ENCODE measurements around the gene GABBR2.

Gene GABBR2

DNA sequence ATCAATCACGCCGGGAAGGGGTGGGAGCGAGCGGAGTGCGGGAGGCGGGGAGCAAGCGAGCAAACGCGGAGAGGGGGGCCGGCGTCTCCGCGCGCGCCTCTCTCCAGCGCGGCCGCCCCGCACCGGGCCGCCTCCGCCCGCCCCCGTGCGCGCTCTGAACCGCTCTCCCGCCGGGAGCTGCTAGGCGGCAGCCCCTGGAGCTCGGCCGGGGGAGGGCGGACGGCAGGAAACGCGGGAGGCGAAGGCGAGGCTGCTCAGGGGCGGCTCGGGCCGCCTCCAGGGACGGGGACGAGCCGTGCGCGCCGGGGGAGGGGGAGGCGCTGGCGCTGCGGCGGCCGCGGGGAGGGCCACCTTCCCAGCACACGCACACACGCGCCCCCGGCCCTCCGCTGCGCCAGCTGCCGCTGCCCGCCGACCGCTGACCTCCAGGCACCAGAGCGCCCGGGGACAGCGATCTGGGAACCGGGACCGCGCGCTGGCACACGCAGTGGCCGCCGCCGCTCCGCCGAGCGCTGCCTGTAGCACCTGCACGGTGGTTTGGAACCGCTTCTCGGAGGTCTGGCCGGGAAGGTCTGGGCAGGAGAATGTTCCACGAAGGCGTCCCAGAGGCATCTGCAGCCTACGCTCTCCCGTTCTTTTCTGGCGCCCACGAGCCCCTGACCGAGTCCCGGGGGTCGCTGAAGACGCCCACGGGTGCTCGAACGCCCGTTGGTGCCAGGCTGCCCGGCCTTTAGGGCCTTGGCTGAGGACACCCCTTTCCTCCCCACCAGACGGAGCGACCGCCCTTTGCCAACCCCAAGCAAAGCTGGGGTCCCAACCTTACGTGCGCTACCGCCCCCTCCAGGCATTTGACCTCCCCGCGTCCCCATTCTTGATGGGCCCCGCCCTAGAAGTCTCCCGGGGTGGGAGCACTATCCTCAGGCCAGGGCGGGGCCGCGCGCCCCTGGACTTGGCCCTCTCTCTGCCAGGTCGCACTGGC, at the start of gene GABBR2:
Gene GABBR2, minus strand, starts transcription at position 3 of the 979 bp plus-strand sequence. CDS start 198 bp downstream, outside the sequence.
- DNase-seq (no peak), ATAC-seq (no peak)

DNA sequence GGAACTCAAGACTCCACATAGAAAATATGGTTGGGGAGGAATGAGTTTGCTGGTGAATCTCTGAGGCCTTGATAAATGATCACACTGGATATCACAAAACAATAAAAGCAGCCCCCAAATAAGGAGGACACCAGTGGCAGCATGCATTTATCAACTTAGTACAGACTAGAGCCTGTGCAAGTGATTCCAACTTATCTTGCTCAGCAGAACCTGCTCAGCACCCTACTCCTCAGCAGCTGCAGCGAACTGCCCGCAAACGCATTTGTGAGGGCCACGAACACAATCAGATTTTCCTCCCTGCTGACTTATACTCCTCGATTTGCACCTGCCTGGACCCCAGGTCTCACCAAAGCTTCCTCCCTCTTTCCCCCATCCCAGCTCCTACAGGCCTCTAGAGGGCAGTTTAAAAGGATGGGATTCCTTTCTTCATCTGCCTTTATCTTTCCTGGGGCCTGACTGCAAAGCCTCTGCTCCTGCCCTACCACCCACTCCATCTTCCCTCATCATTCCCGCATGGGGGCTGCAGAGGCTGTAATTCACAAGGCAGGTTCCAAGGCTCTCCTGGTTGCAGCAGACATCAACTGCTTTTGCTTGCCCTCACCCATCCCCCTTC, 46.4 kb upstream of the GABBR2 start:
- ATAC-seq: no peak
- DNase-seq: no peak

DNA sequence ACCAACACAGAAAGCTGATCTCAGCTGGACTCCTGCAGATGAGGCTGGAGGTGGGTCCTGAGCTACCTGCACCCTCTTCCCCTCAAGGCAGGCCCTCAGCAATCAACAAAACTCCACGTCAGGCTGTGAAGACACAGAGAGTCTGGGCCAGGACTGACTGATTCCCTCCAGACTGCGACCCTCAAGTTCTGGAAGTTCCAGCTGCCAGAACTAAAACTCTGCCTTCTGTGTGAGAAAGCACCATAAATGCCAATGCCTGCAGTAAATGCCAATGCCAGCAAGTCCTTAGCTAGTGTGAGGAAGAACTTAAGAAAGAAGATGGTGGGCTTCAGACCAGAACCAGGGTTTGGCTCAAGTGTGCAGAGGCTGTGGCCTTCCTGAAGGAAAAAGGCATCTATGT, 42.5 kb upstream of the GABBR2 start:
- ATAC-seq: no peak
- DNase-seq: no peak

DNA sequence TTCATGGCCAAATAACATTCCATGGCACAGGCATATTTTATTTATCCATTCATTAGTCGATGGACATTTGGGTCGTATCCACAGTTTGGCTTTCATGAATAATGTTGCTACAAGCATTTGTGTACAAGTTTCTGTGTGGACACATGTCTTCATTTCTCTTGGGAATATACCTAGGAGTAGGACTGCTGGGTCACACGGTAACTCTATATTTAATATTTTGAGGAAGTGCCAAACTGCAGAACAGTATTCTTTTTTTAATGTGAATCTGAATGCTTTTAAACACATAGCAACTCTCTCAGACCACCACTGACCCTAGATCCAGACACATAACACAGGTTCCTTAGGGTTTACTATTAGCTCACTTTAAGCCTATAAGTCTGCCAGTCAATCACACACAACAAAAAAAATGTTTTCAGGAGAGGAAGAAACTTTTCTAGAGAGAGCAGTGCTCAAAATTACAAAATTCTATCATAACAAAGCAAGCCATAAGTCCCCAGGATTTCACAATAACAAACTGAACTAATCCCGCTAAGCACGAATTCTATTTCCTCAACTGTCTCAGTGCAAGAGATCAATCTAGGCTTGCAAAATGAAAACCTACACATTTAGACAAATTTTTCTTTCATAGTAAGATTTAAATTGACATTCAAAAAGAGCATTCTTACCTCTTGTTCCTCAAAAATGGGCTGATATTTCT, 41.8 kb upstream of the GABBR2 start:
- no peak for DNase-seq
- no peak for ATAC-seq

DNA sequence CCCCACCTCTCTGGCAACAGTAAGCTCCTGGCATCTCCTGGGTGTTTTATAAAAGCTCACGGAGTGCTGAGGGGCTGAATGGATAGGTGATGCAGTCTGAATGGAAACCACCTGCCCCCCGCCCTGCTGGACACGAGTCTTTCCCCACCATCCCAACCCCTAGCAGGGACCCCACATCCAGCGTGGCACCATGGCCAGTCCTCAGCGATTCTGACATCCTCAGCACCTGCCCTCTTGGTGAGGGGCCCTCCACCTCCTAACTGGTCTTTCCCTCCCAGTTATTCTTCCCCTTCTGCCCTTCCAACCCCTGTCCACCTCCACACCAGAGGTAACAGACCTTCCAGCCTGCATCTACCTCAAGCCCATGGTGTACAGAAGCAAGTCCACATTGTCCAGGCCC, 38.7 kb upstream of the GABBR2 start:
- ATAC-seq: no peak
- no peak for DNase-seq

DNA sequence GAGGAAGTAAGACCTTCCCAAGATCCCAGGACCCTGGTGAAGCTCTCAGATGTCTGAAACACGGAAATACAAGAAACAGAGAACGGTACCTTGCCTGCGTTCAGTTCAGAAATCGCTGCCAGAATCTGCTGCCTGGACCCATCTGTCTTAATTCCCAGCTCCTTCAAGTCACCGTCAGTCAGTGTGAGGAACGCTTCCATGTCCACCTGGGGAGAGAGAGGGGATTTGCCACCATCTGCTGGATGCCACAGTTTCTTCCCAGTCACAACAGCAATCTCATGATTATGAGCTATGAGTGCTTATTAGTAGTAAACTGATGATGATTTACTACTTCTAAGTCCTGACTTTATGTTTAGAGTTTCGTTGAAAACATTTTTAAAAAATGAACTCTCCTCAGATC, 36.7 kb upstream of the GABBR2 start:
- no peak for ATAC-seq
- no peak for DNase-seq

DNA sequence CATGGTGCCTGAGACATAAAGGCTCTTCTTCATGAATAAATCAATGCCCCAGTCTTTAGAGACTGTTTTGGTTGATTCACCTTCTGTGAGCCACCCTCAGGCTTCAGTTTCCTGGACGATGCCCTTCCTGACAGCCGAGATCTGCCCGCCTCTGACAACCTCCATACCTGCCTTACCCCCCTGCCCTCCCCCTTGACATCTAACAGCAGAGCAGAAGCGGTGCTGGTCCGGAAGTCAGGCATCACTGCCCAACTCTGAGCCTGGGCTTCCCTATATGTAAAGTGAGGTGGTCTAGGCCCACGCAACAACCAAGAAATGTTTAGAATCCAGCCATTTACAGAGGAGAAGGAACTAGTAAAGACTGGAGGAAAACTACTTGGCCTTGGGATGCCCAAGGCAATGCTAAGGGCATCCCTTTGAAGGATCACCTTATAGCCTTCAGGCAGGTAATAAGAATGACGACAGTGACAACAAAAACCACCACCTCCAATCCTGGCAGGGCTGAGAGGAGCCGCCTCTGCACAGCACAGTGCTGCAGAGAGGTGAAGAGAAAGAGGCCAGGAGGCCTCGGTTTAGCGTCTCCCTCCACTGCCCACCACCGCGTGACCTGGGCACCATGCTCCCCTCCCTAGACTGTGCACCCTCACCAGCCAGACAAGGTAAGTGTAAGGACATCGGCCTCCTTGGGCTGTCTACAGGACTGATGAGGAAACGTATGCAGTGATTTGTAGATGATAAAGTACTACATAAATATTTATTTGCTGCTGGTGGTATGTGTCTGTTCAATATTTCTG, 35.3 kb upstream of the GABBR2 start:
- DNase-seq (no peak), ATAC-seq (no peak)

DNA sequence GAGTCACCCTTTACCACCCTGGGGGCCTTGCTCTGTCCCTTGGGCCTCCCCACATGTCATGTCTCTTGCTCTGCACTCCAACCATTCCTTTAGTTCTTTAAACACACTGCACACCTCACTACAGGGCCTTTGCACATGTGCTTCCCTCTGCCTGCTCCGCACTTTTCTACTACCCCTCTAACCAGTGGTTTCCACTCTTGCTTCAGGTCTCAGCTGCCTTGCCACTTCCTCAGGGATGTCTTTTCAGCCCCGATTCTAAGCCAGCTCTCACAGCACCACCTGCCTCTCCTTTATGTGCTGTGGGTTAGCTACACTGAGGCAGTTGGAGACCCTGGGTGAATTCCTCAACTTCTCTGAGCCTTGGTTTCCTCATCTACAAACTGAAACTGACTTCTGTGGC, 34.6 kb upstream of the GABBR2 start:
- DNase-seq (no peak), ATAC-seq (no peak)

DNA sequence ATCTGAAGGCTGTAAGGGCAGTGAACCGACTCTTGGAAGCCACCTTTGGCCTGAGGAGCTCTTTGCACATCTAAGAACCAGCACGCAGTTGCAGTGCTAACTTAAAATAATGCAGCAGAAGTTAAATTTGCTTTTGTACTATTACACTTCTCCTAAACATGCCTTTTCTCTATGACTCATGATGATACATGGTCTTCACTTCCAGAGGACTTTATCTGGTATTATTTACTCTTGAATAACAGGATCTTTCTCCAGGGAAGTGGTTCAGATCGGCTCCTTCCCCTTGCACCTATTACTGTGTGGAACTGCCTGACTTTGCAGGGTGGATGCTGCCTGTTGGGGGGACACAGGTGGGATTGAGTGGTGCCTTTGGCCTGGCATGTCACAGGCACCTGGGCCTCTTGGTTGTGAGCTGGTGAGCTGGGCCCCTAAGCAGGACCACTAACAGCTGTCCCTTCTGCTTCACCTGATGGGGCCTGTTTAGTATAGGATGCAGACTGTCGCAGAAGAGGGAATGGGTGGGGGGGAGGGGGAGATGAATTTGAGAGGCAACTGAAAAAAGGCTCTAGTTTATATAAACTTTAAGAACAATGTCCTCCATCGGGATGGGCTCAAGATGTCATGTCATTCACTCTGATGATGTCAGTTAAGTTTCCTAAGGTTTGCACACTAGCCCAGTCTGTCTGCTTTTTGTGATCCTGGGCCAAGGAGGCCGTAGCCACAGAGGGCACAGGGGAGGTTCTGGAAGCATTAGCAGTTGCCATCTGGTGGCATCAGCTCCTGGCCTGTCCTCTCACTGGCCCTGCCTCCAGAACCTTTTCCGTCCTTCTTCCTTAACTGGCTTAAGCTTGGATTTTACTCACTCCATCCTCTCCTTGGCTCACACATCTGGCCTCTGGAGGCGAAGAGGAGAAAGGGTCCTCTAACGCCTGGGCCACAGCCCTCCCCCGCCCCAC, 33.9 kb upstream of the GABBR2 start:
- no peak for DNase-seq
- no peak for ATAC-seq

DNA sequence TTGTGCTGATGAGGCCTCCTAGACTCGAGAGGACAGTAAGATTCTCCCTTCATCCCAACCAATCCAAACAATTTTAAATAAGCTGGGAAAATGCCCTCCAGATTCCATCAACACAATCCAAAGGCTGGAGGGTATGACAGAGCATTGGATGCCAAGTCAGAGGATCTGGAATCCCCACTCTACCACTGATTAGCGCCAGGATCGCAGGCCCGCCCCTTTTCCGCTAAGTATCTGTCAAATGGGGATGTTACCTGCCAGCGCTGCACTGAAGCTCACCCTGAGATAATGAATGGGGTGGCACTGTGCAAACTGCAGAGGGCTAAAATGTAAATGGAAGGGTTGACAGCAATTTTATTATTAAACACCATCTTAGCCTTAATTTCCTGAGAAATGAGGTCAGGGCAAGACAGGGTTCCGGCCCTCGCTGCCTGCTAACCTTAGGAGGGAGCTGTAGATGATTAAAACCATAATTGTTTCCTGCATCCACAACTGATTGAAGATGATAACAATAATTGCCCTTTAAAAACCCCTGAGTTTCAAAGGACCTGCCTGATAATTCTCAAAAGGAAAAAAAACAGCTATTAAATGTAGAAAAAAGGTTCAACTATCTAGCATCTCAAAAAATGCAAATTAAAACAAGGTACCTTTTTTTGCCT, 31.6 kb upstream of the GABBR2 start:
- DNase-seq: no peak

DNA sequence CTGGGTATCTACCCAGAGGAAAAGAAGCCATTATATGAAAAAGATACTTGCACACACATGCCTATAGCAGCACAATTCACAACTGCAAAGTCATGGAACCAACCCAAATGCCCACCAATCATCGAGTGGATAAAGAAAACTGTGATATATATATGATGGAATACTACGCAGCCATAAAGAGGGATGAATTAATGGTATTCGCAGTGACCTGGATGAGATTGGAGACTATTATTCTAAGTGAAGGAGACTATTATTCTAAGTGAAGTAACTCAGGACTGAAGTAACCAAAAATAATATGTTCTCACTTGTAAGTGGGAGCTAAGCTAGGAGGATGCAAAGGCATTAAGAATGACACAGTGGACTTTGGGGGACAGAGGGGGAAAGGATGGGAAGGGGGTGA, 30.0 kb upstream of the GABBR2 start:
- no peak for DNase-seq
- ATAC-seq: no peak

More for the DNA sequence above, 31.6 kb upstream of the GABBR2 start:
- no peak for ATAC-seq

DNA sequence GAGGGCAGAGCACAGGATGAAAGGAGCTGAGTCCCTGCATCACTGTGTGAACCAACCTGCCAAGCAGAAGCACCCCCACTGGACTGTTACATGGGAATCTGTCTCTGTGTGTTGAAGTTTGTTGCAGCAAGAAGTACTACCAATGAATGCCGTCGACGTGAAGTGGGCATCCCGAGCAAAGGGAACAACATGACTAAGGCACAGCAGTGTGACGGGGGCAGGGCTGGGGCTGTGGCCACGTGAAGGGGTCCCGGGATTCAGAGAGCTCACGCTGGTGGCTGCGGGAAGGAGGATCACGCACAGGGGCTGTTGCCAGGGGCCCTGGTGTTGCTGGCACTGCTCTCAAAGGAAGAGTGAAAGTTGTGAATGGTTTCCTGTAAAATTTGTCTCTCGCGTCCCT, 27.5 kb upstream of the GABBR2 start:
- DNase-seq: no peak

DNA sequence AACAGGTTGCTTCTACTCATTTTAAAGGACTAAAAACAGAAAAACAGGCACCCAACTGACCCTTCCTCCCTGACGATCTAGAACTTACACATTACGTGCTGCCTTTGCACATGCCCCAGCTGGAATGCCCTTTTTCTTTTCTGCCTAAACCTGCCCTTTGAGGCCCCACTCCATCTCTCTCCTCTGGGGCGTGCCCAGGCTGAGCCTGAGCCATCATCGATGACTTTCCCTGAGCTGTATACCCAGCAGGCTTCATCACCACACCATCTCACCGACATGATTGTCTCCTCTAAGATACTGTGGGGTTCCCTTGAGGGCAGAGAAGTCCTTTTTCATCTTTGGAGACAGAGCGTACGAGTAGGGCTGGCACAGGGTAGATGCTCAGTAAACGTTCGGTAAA, 24.1 kb upstream of the GABBR2 start:
- ATAC-seq (no peak), DNase-seq (no peak)

More for the DNA sequence above, 27.5 kb upstream of the GABBR2 start:
- ATAC-seq: no peak

DNA sequence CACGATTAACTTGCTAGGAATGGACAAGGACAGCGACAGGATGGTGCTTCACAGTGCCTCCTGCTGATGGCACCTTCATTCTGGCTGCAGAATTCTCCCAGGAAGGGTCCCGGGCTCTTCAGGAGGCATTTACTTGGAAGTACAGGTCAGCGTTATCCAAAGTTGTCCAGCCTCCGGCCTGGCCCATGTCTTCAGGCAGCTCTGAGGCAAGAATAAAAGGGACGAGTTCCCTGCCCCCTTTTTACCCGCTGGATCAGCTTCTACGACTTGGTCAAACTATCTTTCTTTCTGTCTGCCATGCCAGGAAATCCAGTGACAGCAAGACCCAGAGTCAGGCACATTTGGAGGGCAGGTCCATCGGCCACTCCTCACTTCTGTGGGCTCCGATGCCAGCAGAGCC, 23.4 kb upstream of the GABBR2 start:
- ATAC-seq: no peak
- no peak for DNase-seq

DNA sequence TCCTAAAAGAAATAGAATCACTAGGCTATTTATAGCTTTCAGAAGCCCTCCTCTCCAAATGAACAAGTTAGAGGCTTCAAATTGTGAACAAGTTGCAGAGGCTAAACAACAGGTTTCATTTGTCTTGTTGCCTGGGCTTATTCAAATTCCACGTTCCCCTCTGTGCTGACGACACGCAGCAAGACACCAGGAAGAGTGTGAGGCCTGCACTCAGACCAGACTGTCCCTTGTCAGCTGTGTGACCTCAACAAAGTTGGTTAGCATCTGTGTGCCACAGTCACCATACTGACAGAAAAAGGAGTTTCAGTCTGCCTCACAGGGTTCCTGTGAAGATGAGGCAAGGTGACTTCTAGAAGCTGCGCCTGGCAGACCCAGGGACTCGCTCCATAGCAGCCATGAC, 22.1 kb upstream of the GABBR2 start:
- DNase-seq (no peak), ATAC-seq (no peak)

DNA sequence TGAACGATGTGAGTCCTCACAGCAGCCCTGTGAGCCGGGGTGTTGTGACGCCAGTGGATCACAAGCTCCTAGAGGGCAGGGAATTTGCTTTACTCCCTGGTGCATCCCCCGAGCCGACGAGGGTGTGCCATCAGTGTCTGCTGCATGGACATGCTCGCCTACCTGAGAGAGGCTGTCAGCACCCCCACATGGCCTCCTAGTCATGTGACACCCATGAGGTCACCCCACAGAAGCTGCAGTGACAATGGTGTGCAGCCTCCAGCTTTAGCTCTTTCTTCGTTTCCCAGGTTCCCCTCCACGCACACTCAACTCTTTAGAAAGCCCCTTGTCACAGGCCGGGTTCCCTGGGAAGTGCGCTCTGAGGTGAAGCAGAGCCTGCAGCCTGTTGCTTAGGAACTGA, 19.8 kb upstream of the GABBR2 start:
- DNase-seq (no peak), ATAC-seq (no peak)

DNA sequence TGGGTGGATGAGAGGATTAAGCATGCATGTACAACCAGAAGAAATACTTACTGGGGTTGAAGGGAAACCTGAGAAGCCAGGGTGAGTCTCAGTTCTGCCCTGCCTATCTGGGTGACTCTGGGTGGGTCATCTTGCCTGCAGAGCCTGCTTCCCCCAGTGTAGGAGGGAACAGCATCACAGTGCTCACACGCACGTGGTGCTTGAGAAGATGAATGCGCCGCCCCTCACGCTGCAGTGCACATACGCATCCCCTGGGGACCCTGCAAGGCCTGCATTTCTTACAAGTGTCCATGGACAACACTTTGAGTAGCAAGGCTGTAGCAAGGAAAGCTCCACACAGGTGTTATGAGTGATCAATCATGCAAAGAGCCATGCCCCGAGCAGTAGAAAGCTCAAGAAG, 18.7 kb upstream of the GABBR2 start:
- DNase-seq (no peak), ATAC-seq (no peak)

DNA sequence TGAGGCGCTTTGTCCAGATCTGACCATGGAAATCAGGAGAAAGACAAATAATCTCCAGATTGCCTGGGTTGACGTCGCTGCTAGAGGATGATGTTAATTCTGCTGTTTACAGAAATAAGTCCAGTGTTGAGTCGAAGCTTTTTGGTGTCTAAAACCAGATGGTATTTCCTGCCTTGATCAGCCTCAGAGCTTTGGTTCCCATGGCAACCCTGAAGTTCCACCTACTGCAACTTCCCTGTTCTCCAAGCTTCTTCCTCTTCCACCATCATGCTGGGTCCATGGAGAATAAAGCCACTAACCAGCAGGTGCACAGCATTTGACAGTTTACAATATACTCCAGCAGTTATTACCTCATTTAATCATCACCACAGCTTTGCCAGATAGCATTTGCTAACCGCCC, 18.0 kb upstream of the GABBR2 start:
- DNase-seq (no peak), ATAC-seq (no peak)

DNA sequence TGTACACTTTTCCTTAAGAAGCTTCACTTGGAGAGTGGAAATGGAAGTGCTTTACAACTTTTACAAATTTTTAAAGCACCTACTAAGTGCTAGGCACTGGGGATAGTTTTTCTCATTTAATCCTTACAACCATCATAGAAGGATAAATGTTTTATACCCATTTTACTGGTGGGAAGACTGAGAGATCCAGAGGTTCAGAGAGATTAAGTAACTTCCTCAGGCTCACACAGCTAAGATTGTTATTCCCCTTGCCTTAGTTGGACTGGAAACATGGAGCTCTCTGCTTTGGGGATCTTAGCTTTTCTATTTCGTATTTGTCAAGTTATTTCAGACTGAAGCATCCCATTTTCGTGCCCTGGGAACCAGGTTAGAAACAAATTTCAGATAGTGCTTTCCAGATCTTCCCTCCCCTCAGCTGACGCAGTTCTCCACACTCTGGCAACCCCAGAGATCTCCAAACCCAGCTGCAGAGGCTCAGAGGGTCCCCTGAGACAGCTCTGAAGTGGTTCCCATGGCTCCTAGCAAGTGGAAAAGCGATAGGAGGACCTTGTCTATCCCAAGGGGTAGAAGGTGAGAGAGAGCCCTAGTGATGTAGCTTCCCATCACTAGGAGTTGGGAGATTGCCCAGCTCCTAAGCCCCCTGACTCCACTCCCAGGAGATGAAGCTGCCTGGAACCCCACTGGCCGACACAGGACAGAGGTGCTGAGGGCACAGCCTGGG, 16.2 kb upstream of the GABBR2 start:
- ATAC-seq (no peak), DNase-seq (no peak)

DNA sequence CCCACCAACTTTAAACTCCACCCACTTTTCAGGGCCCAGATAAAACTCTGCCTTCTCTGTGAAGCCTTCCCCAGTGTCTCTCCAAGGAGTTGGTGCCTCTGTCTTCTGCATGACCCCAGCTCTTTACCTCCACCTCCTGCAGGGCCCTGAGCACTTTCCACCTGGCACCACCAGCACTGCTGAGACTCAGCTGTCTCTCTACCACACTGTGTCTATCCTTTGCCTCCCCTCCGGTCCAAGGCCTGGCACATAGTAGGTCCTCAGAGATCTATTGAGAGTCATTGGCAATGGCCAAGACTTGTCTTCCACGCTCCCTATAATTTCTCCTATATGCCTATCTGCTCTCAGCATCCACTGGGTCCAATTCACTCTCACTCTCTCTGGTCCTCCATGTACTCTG, 12.9 kb upstream of the GABBR2 start:
- no peak for ATAC-seq
- DNase-seq: no peak

Measured in stimulated activated naive CD8-positive, alpha-beta T cell treated with anti-CD3 and anti-CD28 coated beads, Interleukin-15, Interleukin-2, amounts not matched to agents 100 U/mL and 50 U/mL, for 24 hours (primary cell).